Testis (tissue), 3 donors: Measurements from ENCODE around the gene SLC4A5. TPM values are rescaled to one million over a fixed set of nuclear protein-coding genes. Genes with fewer than 3 reads are reported as not detected.

ENCODE experiments used
- DNase-seq: peaks from one replicate; pipeline ENCODE4 v3.0.0-alpha.2; 2019
- H3K27ac ChIP-seq, 2 donors: fragments of 200-600 bp; sonication (generic); one replicate each; pipeline ENCODE4 v1.5.1; 2019
- H3K27me3 ChIP-seq: fragments of 200-600 bp; sonication (generic); one replicate; pipeline ENCODE4 v1.5.1; 2019
- H3K36me3 ChIP-seq: fragments of 200-600 bp; sonication (generic); one replicate; pipeline ENCODE4 v1.5.1; 2017; ENCODE audit warnings: low read depth; ENCODE audit errors: missing control alignments
- H3K4me1 ChIP-seq: fragments of 200-600 bp; sonication (generic); one replicate; pipeline ENCODE4 v1.5.1; 2019
- H3K4me3 ChIP-seq, 2 donors: fragments of 200-600 bp; sonication (generic); one replicate each; pipeline ENCODE4 v1.5.1; 2017 to 2019
- H3K9me3 ChIP-seq: fragments of 200-600 bp; sonication (generic); one replicate; pipeline ENCODE4 v1.5.1; 2017
- POLR2A ChIP-seq: fragments of 450-650 bp; IDR thresholded peaks from one replicate; pipeline ENCODE4 v1.6.1; 2017; ENCODE audit warnings: antibody characterized with exemption, mild to moderate bottlenecking, moderate library complexity
- WGBS, 2 donors: methylation state at CpG; one replicate each; pipeline ENCODE4 v1.1.5; 2018; 5-methylcytosine and 5-hydroxymethylcytosine counted together
- intact Hi-C: fragments of 100-400 bp; cut with DNase I; formaldehyde crosslinking; loops from one replicate; pipeline ENCODE4 v1.15.1; 2023; ENCODE audit warnings: low total_unique reads
- polyA plus RNA-seq: library from polyadenylated mRNA; stranded (reverse); fragments of 350-450 nt; fragmentation: Illumina TruSeq; extraction: RNeasy Lipid Tissue Mini Kit (QIAGEN cat#74804); gene quantifications from one replicate; pipeline ENCODE4 v1.2.3, GENCODE V29; 2014; ENCODE audit warnings: low read depth, low replicate concordance; ENCODE audit not compliant: insufficient read depth
- total RNA-seq, 2 donors: library from RNA; depleted of rRNA; stranded (reverse); fragments of >200 nt; gene quantifications; one replicate each; pipeline ENCODE4 v1.2.3, GENCODE V29; 2016
- TF ChIP-seq, protein P1 (sequence below), 3 experiments: fragments of 450-650 bp in 2 of 3; fragments of 200-600 bp in 1 of 3; sonication (generic) in 1 of 3; IDR thresholded peaks; one replicate each; pipeline ENCODE4 v1.5.1; 2016 to 2019; ENCODE audit warnings: antibody characterized with exemption in 3 of 3, mild to moderate bottlenecking in 2 of 3, moderate library complexity in 1 of 3

Gene SLC4A5
- total and polyA plus RNA-seq, 3 donors from 2014 or later, result 40.3 to 188 (median 113) TPM

DNA sequence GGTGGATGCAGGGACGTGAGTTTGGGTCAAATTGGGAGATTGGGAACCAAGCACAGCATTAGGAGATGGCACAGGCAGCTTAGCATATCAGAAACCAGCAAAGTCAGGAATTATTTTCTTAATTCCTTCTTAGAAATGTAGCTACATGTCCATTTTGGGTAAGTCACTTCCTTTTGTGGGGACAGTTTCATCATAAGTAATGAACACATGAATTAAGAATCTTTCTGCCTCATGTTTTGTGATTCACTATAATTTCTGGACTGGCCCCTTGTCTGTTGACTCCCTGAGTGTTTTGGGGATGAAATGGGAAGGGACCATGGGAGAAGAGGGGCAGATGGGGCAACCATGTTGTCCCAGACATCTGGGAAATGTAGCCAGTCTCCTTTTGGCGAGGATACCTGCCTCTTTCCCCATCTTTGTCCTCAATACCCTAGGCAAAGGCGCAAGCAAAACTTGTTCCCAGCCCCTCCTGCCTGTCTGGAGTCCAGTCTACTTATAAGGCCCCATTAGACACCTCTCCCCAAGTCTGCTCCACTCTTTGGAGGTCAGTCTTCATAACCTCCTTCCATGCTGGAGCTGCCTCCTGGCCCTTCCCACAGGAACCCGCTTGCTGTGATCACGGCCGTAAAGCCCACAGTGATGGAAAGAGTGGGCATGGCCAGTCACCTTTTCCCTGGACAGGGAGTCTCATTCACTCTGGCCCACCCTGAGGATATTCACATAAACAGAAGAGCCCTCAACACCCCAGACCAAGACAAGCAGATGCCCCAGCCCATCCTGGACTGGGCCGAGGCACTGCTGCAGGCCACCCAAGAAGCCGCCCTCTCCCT is 119.1 kb downstream of the SLC4A5 start:
- no peak for DNase-seq
- TF ChIP-seq, protein P1, sequence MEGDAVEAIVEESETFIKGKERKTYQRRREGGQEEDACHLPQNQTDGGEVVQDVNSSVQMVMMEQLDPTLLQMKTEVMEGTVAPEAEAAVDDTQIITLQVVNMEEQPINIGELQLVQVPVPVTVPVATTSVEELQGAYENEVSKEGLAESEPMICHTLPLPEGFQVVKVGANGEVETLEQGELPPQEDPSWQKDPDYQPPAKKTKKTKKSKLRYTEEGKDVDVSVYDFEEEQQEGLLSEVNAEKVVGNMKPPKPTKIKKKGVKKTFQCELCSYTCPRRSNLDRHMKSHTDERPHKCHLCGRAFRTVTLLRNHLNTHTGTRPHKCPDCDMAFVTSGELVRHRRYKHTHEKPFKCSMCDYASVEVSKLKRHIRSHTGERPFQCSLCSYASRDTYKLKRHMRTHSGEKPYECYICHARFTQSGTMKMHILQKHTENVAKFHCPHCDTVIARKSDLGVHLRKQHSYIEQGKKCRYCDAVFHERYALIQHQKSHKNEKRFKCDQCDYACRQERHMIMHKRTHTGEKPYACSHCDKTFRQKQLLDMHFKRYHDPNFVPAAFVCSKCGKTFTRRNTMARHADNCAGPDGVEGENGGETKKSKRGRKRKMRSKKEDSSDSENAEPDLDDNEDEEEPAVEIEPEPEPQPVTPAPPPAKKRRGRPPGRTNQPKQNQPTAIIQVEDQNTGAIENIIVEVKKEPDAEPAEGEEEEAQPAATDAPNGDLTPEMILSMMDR (IDR thresholded peaks at IDR 0.05), result no peak
- no peak for TF ChIP-seq POLR2A
- intact Hi-C loops, result no loop called here
- 92 to 94% methylated on average over 8 of the region's 8 CpGs for WGBS, 2 donors
- Histone ChIP-seq H3K27ac (no peak overlapping the region), H3K27me3 (no peaks in the 10 kb centered on the region), H3K4me1 (no peaks in the 10 kb centered on the region), H3K9me3 (no peaks in the 10 kb centered on the region), H3K36me3 (no peaks in the 10 kb centered on the region), H3K4me3 (no peak overlapping the region)

DNA sequence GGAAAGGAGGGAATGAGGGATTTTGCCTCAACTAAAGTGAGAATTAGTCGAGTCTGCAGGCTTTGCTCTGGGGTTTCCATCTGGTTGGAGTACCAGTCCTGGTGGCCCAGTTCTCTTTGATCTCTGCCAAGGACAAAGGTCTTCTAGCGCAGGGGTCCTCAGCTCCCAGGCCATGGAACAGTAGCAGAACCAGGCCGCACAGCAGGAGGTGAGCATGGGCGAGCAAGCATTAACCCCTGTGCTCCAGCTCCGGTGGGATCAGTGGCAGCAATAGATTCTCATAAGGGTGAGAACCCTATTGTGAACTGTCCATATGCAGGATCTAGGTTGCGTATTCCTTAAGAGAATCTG is 120.9 kb downstream of the SLC4A5 start:
- Histone ChIP-seq H3K36me3 (no peaks in the 10 kb centered on the region), H3K4me3 (no peak overlapping the region), H3K27me3 (no peaks in the 10 kb centered on the region), H3K4me1 (no peaks in the 10 kb centered on the region), H3K9me3 (no peaks in the 10 kb centered on the region), H3K27ac (no peak overlapping the region)
- intact Hi-C loops, result no loop called here
- TF ChIP-seq POLR2A, result no peak
- TF ChIP-seq, protein P1 (IDR thresholded peaks at IDR 0.05), result no peak
- no peak for DNase-seq
- WGBS, 2 donors, result 83 to 91% methylated on average over 6 of the region's 6 CpGs

DNA sequence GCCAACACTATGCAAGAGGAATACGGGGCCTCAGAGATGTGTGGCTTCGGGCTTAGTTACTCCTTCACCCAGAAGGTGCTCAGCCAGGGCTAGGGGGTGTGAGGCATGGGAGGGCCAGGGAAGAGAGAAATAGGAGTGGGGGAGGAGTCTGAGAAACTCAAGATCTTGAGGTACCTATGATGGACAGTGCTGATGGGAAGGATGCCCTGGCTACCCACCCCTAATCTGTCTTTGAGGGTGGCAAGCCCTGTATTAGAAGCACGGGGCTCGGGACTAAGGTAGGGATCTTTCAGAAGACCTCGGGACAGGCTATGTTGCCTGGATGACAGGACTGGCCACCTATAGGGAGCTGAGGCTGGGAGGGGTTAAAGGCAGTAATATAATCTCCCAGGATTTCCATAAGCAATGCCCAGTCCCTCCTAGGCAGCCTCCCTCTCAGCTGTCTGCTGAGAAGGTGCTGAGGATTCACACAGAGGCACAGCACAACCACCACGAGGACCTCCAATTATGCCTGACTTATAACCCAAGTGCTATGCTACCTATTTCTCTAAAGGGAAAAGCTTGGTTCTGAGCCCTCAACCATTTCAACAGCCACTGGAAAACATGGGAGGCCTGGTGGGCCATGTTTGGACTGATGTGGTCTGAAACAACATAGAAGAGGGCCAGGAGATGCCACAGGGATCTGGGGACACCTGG is 121.5 kb downstream of the SLC4A5 start:
- Histone ChIP-seq H3K36me3 (no peaks in the 10 kb centered on the region), H3K27ac (no peak overlapping the region), H3K9me3 (no peaks in the 10 kb centered on the region), H3K27me3 (no peaks in the 10 kb centered on the region), H3K4me1 (no peaks in the 10 kb centered on the region), H3K4me3 (no peak overlapping the region)
- intact Hi-C loops, result no loop called here
- DNase-seq, result no peak
- 95 to 98% methylated on average over 6 of the region's 6 CpGs for WGBS, 2 donors
- TF ChIP-seq, protein P1 (IDR thresholded peaks at IDR 0.05), result no peak
- no peak for TF ChIP-seq POLR2A

DNA sequence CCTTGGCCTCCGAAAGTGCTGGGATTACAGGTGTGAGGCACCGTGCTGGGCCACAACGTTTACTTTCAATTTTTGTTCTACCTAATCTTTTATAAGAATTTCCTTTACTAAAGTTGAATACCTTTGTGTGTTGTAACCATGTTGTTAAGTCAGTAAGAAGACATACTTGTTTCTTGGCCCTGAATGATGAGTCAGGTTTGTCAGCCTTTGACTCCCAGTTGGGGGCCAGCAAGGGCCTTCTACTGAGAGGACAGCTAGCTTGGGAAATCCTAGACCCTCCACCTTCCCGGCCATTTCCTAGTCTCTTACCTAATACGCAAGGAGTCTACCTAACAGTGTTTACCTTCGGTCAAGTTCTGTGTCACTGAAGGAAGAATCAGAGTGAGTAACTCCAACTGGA is 122.1 kb downstream of the SLC4A5 start:
- no peaks in the 10 kb centered on the region for H3K27me3 ChIP-seq
- no peaks in the 10 kb centered on the region for H3K36me3 ChIP-seq
- TF ChIP-seq, protein P1 (IDR thresholded peaks at IDR 0.05), result no peak
- TF ChIP-seq POLR2A, result no peak
- no peak overlapping the region for H3K27ac ChIP-seq
- H3K9me3 ChIP-seq, result no peaks in the 10 kb centered on the region
- 95 to 96% methylated on average over 6 of the region's 6 CpGs for WGBS, 2 donors
- H3K4me3 ChIP-seq, result no peak overlapping the region
- DNase-seq, result no peak
- intact Hi-C loops, result no loop called here
- H3K4me1 ChIP-seq, result no peaks in the 10 kb centered on the region
